HEK293 (cell line): ENCODE data around the gene TMEM255B.

Experiments
- CTCF ChIA-PET: fragments of 350-600 bp; formaldehyde crosslinking; extraction: SDS; loops from one replicate; lab custom pipeline; 2021; ENCODE audit warnings: antibody characterized with exemption; lab: Yijun Ruan, JAX
- POLR2A ChIA-PET: fragments of 300-600 bp; formaldehyde crosslinking; extraction: SDS; loops from one replicate; lab custom pipeline; 2020; ENCODE audit warnings: antibody characterized with exemption, inconsistent platforms; lab: Yijun Ruan, JAX
- H3K27ac ChIP-seq: fragments of 200-500 bp; sonication (Bioruptor generic); 2 replicates; pipeline ENCODE4 v1.5.1; 2014; ENCODE audit warnings: low read depth, low read length, control low read depth, inconsistent platforms; ENCODE audit errors: extremely low read depth
- H3K36me3 ChIP-seq, 2 experiments: fragments of 200-500 bp in 1 of 2; sonication (Bioruptor generic) in 1 of 2; 1 replicate in 1 of 2; 2 replicates in 1 of 2; pipeline ENCODE4 v1.5.1; 2014 to 2017; ENCODE audit warnings: inconsistent platforms in 2 of 2, low read length in 2 of 2; ENCODE audit not compliant: control insufficient read depth in 2 of 2, insufficient read depth in 1 of 2
- H3K4me1 ChIP-seq: fragments of 200-500 bp; sonication (Bioruptor generic); 2 replicates; pipeline ENCODE4 v1.5.1; 2014; ENCODE audit warnings: mild to moderate bottlenecking, low read length, inconsistent platforms; ENCODE audit not compliant: control insufficient read depth, insufficient read depth
- H3K4me3 ChIP-seq: 2 replicates; pipeline ENCODE4 v1.5.1; 2011; ENCODE audit warnings: low read depth, mild to moderate bottlenecking, control low read depth, low read length, moderate library complexity
- H3K9me3 ChIP-seq: fragments of 200-500 bp; sonication (Bioruptor generic); 2 replicates; pipeline ENCODE4 v1.5.1; 2014; ENCODE audit warnings: low read depth, low read length, inconsistent platforms; ENCODE audit not compliant: control insufficient read depth, insufficient read depth
- BCL11A ChIP-seq: fragments of 450-650 bp; formaldehyde crosslinking; IDR thresholded peaks from 2 replicates; pipeline ENCODE4 v1.5.1; 2016; ENCODE audit warnings: low read depth, missing biosample characterization, missing genetic modification characterization
- REST ChIP-seq: fragments of 450-650 bp; formaldehyde crosslinking; IDR thresholded peaks from 2 replicates; pipeline ENCODE4 v1.5.1; 2016; ENCODE audit warnings: missing biosample characterization, missing genetic modification characterization
- TRIM28 ChIP-seq: IDR thresholded peaks from 2 replicates; pipeline ENCODE4 v1.6.1; 2011; ENCODE audit warnings: low read length, control low read depth, borderline replicate concordance
- ZBTB1 ChIP-seq: fragments of 450-650 bp; formaldehyde crosslinking; IDR thresholded peaks from 2 replicates; pipeline ENCODE4 v1.5.1; 2016; ENCODE audit warnings: missing biosample characterization, missing genetic modification characterization
- ZBTB17 ChIP-seq: fragments of 450-650 bp; formaldehyde crosslinking; IDR thresholded peaks from 2 replicates; pipeline ENCODE4 v1.5.1; 2016; ENCODE audit warnings: missing biosample characterization, missing genetic modification characterization
- ZBTB20 ChIP-seq: fragments of 450-650 bp; formaldehyde crosslinking; IDR thresholded peaks from 2 replicates; pipeline ENCODE4 v1.5.1; 2016; ENCODE audit warnings: missing biosample characterization, missing genetic modification characterization
- ZBTB7A ChIP-seq: fragments of 450-650 bp; formaldehyde crosslinking; IDR thresholded peaks from 2 replicates; pipeline ENCODE4 v1.5.1; 2016; ENCODE audit warnings: low read depth, missing biosample characterization, missing genetic modification characterization
- ZFHX2 ChIP-seq: fragments of 450-650 bp; formaldehyde crosslinking; conservative IDR thresholded peaks from 2 replicates; pipeline ENCODE4 v1.5.1; 2016; ENCODE audit warnings: missing biosample characterization, missing genetic modification characterization
- ZNF133 ChIP-seq: fragments of 450-650 bp; formaldehyde crosslinking; IDR thresholded peaks from 2 replicates; pipeline ENCODE4 v1.5.1; 2016; ENCODE audit warnings: missing biosample characterization, missing genetic modification characterization
- ZNF140 ChIP-seq: fragments of 450-650 bp; formaldehyde crosslinking; IDR thresholded peaks from 2 replicates; pipeline ENCODE4 v1.5.1; 2016; ENCODE audit warnings: missing biosample characterization, missing genetic modification characterization
- ZNF169 ChIP-seq: fragments of 450-650 bp; formaldehyde crosslinking; IDR thresholded peaks from 2 replicates; pipeline ENCODE4 v1.5.1; 2016; ENCODE audit warnings: missing biosample characterization, missing genetic modification characterization
- ZNF211 ChIP-seq: fragments of 450-650 bp; formaldehyde crosslinking; IDR thresholded peaks from 2 replicates; pipeline ENCODE4 v1.5.1; 2016; ENCODE audit warnings: low read depth, missing biosample characterization, missing genetic modification characterization
- ZNF24 ChIP-seq: fragments of 450-650 bp; formaldehyde crosslinking; IDR thresholded peaks from 2 replicates; pipeline ENCODE4 v1.5.1; 2016; ENCODE audit warnings: missing biosample characterization, missing genetic modification characterization
- ZNF302 ChIP-seq: fragments of 450-650 bp; formaldehyde crosslinking; IDR thresholded peaks from 2 replicates; pipeline ENCODE4 v1.5.1; 2016; ENCODE audit warnings: missing biosample characterization, missing genetic modification characterization, low read depth
- ZNF513 ChIP-seq: fragments of 450-650 bp; IDR thresholded peaks from 2 replicates; pipeline ENCODE4 v1.5.1; 2018; ENCODE audit warnings: missing biosample characterization, missing genetic modification characterization
- ZNF571 ChIP-seq: fragments of 450-650 bp; formaldehyde crosslinking; IDR thresholded peaks from 2 replicates; pipeline ENCODE4 v1.5.0; 2017; ENCODE audit warnings: missing biosample characterization, missing genetic modification characterization
- ZNF600 ChIP-seq: fragments of 450-650 bp; formaldehyde crosslinking; IDR thresholded peaks from 2 replicates; pipeline ENCODE4 v1.5.1; 2016; ENCODE audit warnings: missing biosample characterization, missing genetic modification characterization
- ZNF658 ChIP-seq: fragments of 450-650 bp; formaldehyde crosslinking; IDR thresholded peaks from 2 replicates; pipeline ENCODE4; 2016; ENCODE audit warnings: missing biosample characterization, missing genetic modification characterization
- ZNF704 ChIP-seq: fragments of 450-650 bp; formaldehyde crosslinking; IDR thresholded peaks from 2 replicates; pipeline ENCODE4 v1.5.1; 2016; ENCODE audit warnings: missing biosample characterization, missing genetic modification characterization
- ZNF707 ChIP-seq: fragments of 450-650 bp; formaldehyde crosslinking; IDR thresholded peaks from 2 replicates; pipeline ENCODE4 v1.5.1; 2016; ENCODE audit warnings: missing biosample characterization, missing genetic modification characterization
- TF ChIP-seq, protein P1 (sequence below): fragments of 450-650 bp; formaldehyde crosslinking; IDR thresholded peaks from 2 replicates; pipeline ENCODE4 v1.5.1; 2016; ENCODE audit warnings: missing biosample characterization, missing genetic modification characterization
- TF ChIP-seq, protein P2 (sequence below): fragments of 450-650 bp; formaldehyde crosslinking; IDR thresholded peaks from 2 replicates; pipeline ENCODE4 v1.5.1; 2016; ENCODE audit warnings: missing biosample characterization, missing genetic modification characterization
- TF ChIP-seq, protein P3 (sequence below): fragments of 450-650 bp; formaldehyde crosslinking; IDR thresholded peaks from 2 replicates; pipeline ENCODE4 v1.5.1; 2017; ENCODE audit warnings: missing biosample characterization, missing genetic modification characterization

Gene TMEM255B

GRCh38 chr13:113726961-113727411 is 32.0 kb upstream of the TMEM255B start (continued):
- TF ChIP-seq REST (tag by site-specific recombination) = no peak

DNA sequence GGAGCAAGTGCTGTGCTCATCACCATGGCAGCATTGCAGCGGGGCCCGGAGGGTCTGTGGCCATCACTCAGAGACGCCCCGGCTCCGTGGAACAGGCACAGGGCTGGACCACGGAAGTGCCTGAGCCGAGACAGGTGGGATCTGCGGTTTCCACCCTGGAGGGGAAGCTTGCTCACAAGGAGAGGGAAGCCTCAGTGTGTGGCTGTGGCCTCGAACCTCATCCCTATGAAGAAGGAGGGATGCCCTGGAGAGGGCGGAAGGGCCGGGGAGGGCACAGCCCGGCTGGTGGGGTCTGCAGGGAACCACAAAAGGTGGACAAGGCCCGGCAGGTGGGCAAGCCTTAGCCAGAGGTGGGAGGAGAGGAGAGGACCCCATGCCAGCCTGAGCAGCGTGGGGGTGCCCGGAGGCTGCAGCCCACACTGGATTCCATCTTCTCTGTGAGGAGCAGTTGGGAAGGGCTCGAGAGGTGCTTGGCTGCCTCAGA is 30.4 kb upstream of the TMEM255B start:
- POLR2A ChIA-PET = no interaction called here
- TF ChIP-seq, protein P1, sequence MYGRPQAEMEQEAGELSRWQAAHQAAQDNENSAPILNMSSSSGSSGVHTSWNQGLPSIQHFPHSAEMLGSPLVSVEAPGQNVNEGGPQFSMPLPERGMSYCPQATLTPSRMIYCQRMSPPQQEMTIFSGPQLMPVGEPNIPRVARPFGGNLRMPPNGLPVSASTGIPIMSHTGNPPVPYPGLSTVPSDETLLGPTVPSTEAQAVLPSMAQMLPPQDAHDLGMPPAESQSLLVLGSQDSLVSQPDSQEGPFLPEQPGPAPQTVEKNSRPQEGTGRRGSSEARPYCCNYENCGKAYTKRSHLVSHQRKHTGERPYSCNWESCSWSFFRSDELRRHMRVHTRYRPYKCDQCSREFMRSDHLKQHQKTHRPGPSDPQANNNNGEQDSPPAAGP (tag by site-specific recombination) = no peak
- TF ChIP-seq, protein P2, sequence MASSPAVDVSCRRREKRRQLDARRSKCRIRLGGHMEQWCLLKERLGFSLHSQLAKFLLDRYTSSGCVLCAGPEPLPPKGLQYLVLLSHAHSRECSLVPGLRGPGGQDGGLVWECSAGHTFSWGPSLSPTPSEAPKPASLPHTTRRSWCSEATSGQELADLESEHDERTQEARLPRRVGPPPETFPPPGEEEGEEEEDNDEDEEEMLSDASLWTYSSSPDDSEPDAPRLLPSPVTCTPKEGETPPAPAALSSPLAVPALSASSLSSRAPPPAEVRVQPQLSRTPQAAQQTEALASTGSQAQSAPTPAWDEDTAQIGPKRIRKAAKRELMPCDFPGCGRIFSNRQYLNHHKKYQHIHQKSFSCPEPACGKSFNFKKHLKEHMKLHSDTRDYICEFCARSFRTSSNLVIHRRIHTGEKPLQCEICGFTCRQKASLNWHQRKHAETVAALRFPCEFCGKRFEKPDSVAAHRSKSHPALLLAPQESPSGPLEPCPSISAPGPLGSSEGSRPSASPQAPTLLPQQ (tag by site-specific recombination) = no peak
- TF ChIP-seq ZBTB1 (tag by site-specific recombination) = no peak
- no peak for TF ChIP-seq ZNF704 (tag by site-specific recombination)
- no peak for TF ChIP-seq ZNF140 (tag by site-specific recombination)
- TF ChIP-seq ZNF133 (tag by site-specific recombination) = no peak
- TF ChIP-seq TRIM28 = no peak
- no peak for TF ChIP-seq ZNF571 (tag by site-specific recombination)
- no peak for TF ChIP-seq ZNF169 (tag by site-specific recombination)
- no peak for TF ChIP-seq BCL11A (tag by site-specific recombination)
- TF ChIP-seq ZFHX2 (tag by site-specific recombination) = no peak
- TF ChIP-seq ZNF24 = no peak
- TF ChIP-seq, all 188 proteins: peak for 0
- CTCF ChIA-PET = no interaction called here
- Histone ChIP-seq H3K9me3 (no peaks in the 10 kb centered on the region), H3K36me3 (no peaks in the 10 kb centered on the region), H3K4me3 (no peak overlapping the region), H3K27ac (no peak overlapping the region), H3K4me1 (no peaks in the 10 kb centered on the region)

DNA sequence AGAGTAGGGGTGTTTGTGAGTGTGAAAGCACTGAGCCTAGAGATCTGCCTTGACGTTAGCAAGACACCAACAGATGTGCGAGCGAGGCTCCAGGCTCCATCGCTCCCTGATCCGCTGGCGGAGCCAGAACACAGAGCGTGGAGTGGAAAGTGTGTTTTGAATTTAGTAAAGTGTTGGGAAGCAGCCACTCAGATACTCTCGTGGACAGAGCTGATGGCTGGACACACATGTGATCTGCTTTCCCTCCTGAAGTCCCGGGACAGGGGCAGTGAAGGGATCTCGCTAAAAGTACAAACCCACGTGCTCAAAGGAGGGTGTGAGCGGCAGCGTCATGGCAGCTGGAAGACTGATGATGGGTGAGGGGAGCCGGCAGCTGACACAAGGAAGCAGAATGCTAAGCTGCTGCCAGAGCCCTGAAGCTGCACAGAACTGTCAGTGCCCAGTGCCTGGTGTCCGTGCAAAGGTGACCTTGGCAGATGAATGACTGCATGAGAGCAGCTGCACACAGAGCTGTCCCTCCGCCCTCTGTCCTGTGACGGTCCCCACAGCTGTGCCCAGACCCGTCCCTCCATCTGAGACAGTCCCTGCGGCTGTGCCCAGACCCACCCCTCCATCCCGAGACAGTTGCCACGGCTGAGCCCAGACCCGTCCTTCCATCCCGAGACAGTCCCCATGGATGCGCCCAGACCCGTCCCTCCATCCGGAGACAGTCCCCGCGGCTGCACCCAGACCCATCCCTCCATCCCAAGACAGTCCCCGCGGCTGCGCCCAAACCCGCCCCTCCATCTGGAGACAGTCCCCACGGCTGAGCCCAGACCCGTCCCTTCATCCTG is 29.6 kb upstream of the TMEM255B start:
- ChIA-PET CTCF (interaction anchor here (0.5 to 0.7 kb wide), 2 partner anchors 62 to 617 kb away, joined by 3 to 6 read pairs; partner anchors contain the start of gene GRK1), POLR2A (no interaction called here)
- Histone ChIP-seq H3K36me3 (no peaks in the 10 kb centered on the region), H3K4me3 (no peak overlapping the region), H3K4me1 (no peaks in the 10 kb centered on the region), H3K9me3 (no peaks in the 10 kb centered on the region), H3K27ac (no peak overlapping the region)
- TF ChIP-seq ZNF302 (tag by site-specific recombination) (no peak), ZNF513 (tag by site-specific recombination) (no peak), ZNF600 (tag by site-specific recombination) (peak; percentile 56; the same call in 1 of the 2 replicates), ZBTB17 (tag by site-specific recombination) (peak; percentile 60), ZBTB20 (no peak), ZBTB7A (tag by site-specific recombination) (no peak), ZNF658 (tag by site-specific recombination) (no peak), ZNF211 (no peak), ZNF707 (tag by site-specific recombination) (no peak)
- TF ChIP-seq, protein P3, sequence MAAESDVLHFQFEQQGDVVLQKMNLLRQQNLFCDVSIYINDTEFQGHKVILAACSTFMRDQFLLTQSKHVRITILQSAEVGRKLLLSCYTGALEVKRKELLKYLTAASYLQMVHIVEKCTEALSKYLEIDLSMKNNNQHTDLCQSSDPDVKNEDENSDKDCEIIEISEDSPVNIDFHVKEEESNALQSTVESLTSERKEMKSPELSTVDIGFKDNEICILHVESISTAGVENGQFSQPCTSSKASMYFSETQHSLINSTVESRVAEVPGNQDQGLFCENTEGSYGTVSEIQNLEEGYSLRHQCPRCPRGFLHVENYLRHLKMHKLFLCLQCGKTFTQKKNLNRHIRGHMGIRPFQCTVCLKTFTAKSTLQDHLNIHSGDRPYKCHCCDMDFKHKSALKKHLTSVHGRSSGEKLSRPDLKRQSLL = peak; percentile 42; the same call in 1 of the 2 replicates
